BLaER1 treated with 17β-estradiol and CSF1 and Interleukin-3, amounts not matched to agents 10 nM and 100 nM (cell line): ENCODE data around the gene SYNJ1.

Experiments
- H3K27ac ChIP-seq, 11 experiments: shearing (Covaris generic); formaldehyde crosslinking; 2 replicates each; pipeline ENCODE4 v1.8.1; 2022
- H3K27me3 ChIP-seq, 11 experiments: shearing (Covaris generic); formaldehyde crosslinking; 2 replicates each; pipeline ENCODE4 v1.8.1; 2022
- H3K36me3 ChIP-seq, 11 experiments: shearing (Covaris generic); formaldehyde crosslinking; 2 replicates each; pipeline ENCODE4 v1.8.1; 2022
- H3K4me1 ChIP-seq, 10 experiments: shearing (Covaris generic); formaldehyde crosslinking; 2 replicates each; pipeline ENCODE4 v1.8.1; 2022
- H3K4me2 ChIP-seq, 11 experiments: shearing (Covaris generic); formaldehyde crosslinking; 2 replicates each; pipeline ENCODE4 v1.8.1; 2022
- H3K4me3 ChIP-seq, 10 experiments: shearing (Covaris generic); formaldehyde crosslinking; 2 replicates each; pipeline ENCODE4 v1.8.1; 2022
- H3K9ac ChIP-seq, 11 experiments: shearing (Covaris generic); formaldehyde crosslinking; 2 replicates each; pipeline ENCODE4 v1.8.1; 2022
- H3K9me3 ChIP-seq, 11 experiments: shearing (Covaris generic); formaldehyde crosslinking; replicated peaks in 1 of 11; 2 replicates each; pipeline ENCODE4 v1.8.1; 2022
- H4K20me1 ChIP-seq, 11 experiments: shearing (Covaris generic); formaldehyde crosslinking; 2 replicates each; pipeline ENCODE4 v1.8.1; 2022
- Cebpa-rat ChIP-seq, 11 experiments: shearing (Covaris generic); IDR thresholded peaks; 2 replicates each; pipeline ENCODE4 v1.8.1; 2022

Gene SYNJ1

GRCh38 chr21:32712641-32713040, 15.2 kb downstream of the SYNJ1 start:
- Histone ChIP-seq H3K4me1 (peaks cover 18 to 36% (median 34%) of the 10 kb centered on the region in 10 experiments), H3K9me3 (peaks cover 0 to 8% (median 0%) of the 10 kb centered on the region in 11 experiments; a peak in 2 of 22 replicates), H3K27ac (no peak overlapping the region), H3K36me3 (peaks cover 0 to 38% (median 3%) of the 10 kb centered on the region in 11 experiments; a peak in 8 of 22 replicates), H3K4me3 (no peak overlapping the region), H4K20me1 (peaks cover 0 to 82% (median 5%) of the 10 kb centered on the region in 11 experiments; a peak in 10 of 22 replicates), H3K9ac (no peak overlapping the region), H3K27me3 (no peaks in the 10 kb centered on the region), H3K4me2 (peak overlapping the region in 8 of 11 experiments; percentile 26 to 70 (median 56); a peak in 9 of 22 replicates)
- no peak for TF ChIP-seq Cebpa-rat (IDR thresholded peaks at IDR 0.05)

DNA sequence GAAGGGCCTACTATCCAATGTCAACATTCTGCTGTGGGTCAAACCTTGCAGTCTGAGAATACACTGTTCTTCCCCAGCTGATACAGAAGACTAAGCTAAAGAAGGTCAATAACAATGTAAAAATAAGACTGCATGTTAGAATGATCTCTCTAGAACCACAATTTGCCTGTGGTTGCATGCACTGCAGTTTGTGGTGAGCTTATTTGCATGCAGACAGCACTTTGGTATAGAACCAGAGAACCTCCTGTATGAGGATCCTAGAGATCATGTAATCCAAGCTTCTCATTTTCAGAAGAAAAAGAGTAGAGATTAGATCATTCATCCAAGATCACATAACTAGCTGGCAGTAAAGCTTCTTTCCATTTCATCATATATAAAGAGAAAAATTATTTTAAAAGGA, 15.8 kb downstream of the SYNJ1 start:
- Histone ChIP-seq H3K9ac (peak overlapping the region in 1 of 11 experiments; percentile 53; a peak in 1 of 22 replicates), H3K27ac (no peak overlapping the region), H3K36me3 (peaks cover 0 to 32% (median 0%) of the 10 kb centered on the region in 11 experiments; a peak in 6 of 22 replicates), H3K27me3 (no peaks in the 10 kb centered on the region), H4K20me1 (peaks cover 0 to 83% (median 4%) of the 10 kb centered on the region in 11 experiments; a peak in 10 of 22 replicates), H3K4me1 (peaks cover 18 to 39% (median 36%) of the 10 kb centered on the region in 10 experiments), H3K9me3 (peaks cover 0 to 6% (median 0%) of the 10 kb centered on the region in 11 experiments; a peak in 2 of 22 replicates), H3K4me3 (no peak overlapping the region), H3K4me2 (peak overlapping the region; percentile 26 to 70 (median 49); a peak in 20 of 22 replicates)
- TF ChIP-seq Cebpa-rat (IDR thresholded peaks at IDR 0.05), result no peak

DNA sequence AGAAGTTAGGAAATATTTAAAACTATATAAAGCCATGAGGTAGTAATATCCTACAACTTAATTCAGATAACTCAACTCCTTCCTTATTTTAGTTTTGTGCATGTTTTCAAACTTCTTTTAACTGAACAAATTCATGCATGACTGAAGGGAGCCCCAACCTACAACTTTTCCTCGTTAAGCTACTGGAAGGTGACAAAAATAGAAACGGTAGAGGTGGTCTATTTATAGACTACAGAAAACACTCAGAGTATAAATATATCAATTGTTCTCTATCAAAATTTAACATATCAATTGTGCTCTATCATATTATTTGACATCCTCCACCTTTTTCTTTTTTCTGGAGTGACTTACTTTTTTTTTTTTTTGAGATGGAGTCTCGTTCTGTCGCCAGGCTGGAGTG, 16.8 kb downstream of the SYNJ1 start:
- Histone ChIP-seq H3K4me2 (peak overlapping the region in 8 of 11 experiments; percentile 26 to 70 (median 48); a peak in 15 of 22 replicates), H4K20me1 (peaks cover 0 to 76% (median 5%) of the 10 kb centered on the region in 11 experiments; a peak in 11 of 22 replicates), H3K4me3 (no peak overlapping the region), H3K36me3 (peaks cover 0 to 21% (median 0%) of the 10 kb centered on the region in 11 experiments; a peak in 4 of 22 replicates), H3K9ac (no peak overlapping the region), H3K27ac (no peak overlapping the region), H3K4me1 (peaks cover 18 to 39% (median 36%) of the 10 kb centered on the region in 10 experiments), H3K9me3 (no peaks in the 10 kb centered on the region), H3K27me3 (no peaks in the 10 kb centered on the region)
- no peak for TF ChIP-seq Cebpa-rat (IDR thresholded peaks at IDR 0.05)

GRCh38 chr21:32710069-32710784, 17.6 kb downstream of the SYNJ1 start:
- Histone ChIP-seq H3K27ac (no peak overlapping the region), H3K36me3 (peaks cover 0 to 18% (median 0%) of the 10 kb centered on the region in 11 experiments; a peak in 3 of 22 replicates), H3K4me1 (peaks cover 18 to 39% (median 36%) of the 10 kb centered on the region in 10 experiments), H3K4me3 (no peak overlapping the region), H3K4me2 (peak overlapping the region in 7 of 11 experiments; percentile 4 to 70 (median 45); a peak in 8 of 22 replicates), H3K27me3 (no peaks in the 10 kb centered on the region), H3K9ac (no peak overlapping the region), H4K20me1 (peaks cover 0 to 76% (median 5%) of the 10 kb centered on the region in 11 experiments; a peak in 10 of 22 replicates), H3K9me3 (no peaks in the 10 kb centered on the region)
- TF ChIP-seq Cebpa-rat (IDR thresholded peaks at IDR 0.05), result no peak

DNA sequence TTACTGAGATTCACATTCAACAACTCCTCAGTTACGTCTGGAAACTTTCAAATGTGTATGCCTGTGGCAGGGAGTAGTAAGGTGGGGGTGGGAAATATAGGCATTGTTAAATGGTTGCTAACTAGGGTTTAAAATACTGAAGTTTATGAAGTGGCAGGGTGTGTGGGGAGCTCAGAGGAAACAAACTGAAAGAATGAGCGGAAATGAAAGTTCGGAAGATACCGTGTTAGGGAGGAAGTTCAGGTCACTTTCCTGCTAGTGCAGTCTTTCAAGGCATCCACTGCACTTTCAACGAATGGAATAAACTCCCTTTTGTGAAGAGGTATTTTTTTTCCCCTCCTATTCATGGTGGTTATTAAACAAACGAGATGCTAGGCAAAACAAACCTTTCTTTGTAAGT, 19.7 kb downstream of the SYNJ1 start:
- peak overlapping the region in 2 of 11 experiments; percentile 12 to 34; a peak in 1 of 22 replicates for H3K9ac ChIP-seq
- H3K27ac ChIP-seq, result no peak overlapping the region
- peaks cover 0 to 79% (median 5%) of the 10 kb centered on the region in 11 experiments; a peak in 10 of 22 replicates for H4K20me1 ChIP-seq
- H3K36me3 ChIP-seq, result peaks cover 0 to 18% (median 0%) of the 10 kb centered on the region in 11 experiments; a peak in 6 of 22 replicates
- H3K27me3 ChIP-seq, result no peaks in the 10 kb centered on the region
- no peaks in the 10 kb centered on the region for H3K9me3 ChIP-seq
- no peak overlapping the region for H3K4me3 ChIP-seq
- H3K4me1 ChIP-seq, result peaks cover 18 to 39% (median 36%) of the 10 kb centered on the region in 10 experiments
- TF ChIP-seq Cebpa-rat (IDR thresholded peaks at IDR 0.05), result no peak
- peak overlapping the region; percentile 31 to 77 (median 61); a peak in 21 of 22 replicates for H3K4me2 ChIP-seq

GRCh38 chr21:32705901-32706300, 21.9 kb downstream of the SYNJ1 start:
- H3K4me1 ChIP-seq, result peaks cover 10 to 20% (median 18%) of the 10 kb centered on the region in 10 experiments

DNA sequence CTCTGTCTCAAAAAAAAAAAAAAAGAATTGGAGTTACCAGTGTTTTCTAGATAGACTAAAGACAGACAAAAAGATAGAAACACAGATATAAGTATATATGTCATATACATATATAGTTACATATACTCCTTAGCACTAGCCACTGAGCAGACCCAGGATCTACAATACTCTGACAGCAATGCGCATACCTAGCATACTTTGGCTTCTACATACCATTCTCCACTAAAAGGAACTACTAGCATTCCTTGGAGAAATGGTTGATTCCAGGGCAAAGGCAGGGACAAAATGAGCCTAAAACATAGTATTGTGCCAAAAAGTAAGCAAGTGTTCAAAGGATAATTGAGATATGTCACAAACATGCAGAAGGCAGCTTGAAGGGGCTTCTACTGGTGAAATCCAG, 22.7 kb downstream of the SYNJ1 start:
- no peak overlapping the region for H3K4me2 ChIP-seq
- no peak overlapping the region for H3K27ac ChIP-seq
- no peaks in the 10 kb centered on the region for H3K9me3 ChIP-seq
- no peaks in the 10 kb centered on the region for H3K27me3 ChIP-seq
- peaks cover 0 to 36% (median 0%) of the 10 kb centered on the region in 11 experiments; a peak in 6 of 22 replicates for H3K36me3 ChIP-seq
- H4K20me1 ChIP-seq, result peaks cover 0 to 71% (median 0%) of the 10 kb centered on the region in 11 experiments; a peak in 9 of 22 replicates
- peaks cover 10 to 18% (median 13%) of the 10 kb centered on the region in 10 experiments; a peak in 19 of 20 replicates for H3K4me1 ChIP-seq
- H3K4me3 ChIP-seq, result no peak overlapping the region
- H3K9ac ChIP-seq, result no peak overlapping the region
- no peak for TF ChIP-seq Cebpa-rat (IDR thresholded peaks at IDR 0.05)

More at GRCh38 chr21:32705901-32706300, 21.9 kb downstream of the SYNJ1 start:
- Histone ChIP-seq H3K27ac (no peak overlapping the region), H3K4me2 (no peak overlapping the region), H3K9ac (no peak overlapping the region), H3K9me3 (no peaks in the 10 kb centered on the region), H3K4me3 (no peak overlapping the region), H3K36me3 (peaks cover 0 to 29% (median 0%) of the 10 kb centered on the region in 11 experiments; a peak in 6 of 22 replicates), H4K20me1 (peaks cover 0 to 74% (median 0%) of the 10 kb centered on the region in 11 experiments; a peak in 9 of 22 replicates), H3K27me3 (no peaks in the 10 kb centered on the region)
- no peak for TF ChIP-seq Cebpa-rat (IDR thresholded peaks at IDR 0.05)

- Histone ChIP-seq H3K4me3 (no peak overlapping the region), H3K27me3 (no peaks in the 10 kb centered on the region), H4K20me1 (peaks cover 0 to 54% (median 0%) of the 10 kb centered on the region in 11 experiments; a peak in 9 of 22 replicates), H3K36me3 (peaks cover 0 to 56% (median 5%) of the 10 kb centered on the region in 11 experiments; a peak in 12 of 22 replicates), H3K27ac (no peak overlapping the region), H3K4me1 (peaks cover 1 to 6% (median 4%) of the 10 kb centered on the region in 10 experiments; a peak in 17 of 20 replicates), H3K4me2 (no peak overlapping the region), H3K9me3 (no peaks in the 10 kb centered on the region), H3K9ac (no peak overlapping the region)
- TF ChIP-seq Cebpa-rat (IDR thresholded peaks at IDR 0.05), result no peak
These were observed 25.1 kb downstream of the SYNJ1 start for GRCh38 chr21:32702702-32703101.
